Measurements from ENCODE around the gene TGM4.

TGM4 gene

DNA sequence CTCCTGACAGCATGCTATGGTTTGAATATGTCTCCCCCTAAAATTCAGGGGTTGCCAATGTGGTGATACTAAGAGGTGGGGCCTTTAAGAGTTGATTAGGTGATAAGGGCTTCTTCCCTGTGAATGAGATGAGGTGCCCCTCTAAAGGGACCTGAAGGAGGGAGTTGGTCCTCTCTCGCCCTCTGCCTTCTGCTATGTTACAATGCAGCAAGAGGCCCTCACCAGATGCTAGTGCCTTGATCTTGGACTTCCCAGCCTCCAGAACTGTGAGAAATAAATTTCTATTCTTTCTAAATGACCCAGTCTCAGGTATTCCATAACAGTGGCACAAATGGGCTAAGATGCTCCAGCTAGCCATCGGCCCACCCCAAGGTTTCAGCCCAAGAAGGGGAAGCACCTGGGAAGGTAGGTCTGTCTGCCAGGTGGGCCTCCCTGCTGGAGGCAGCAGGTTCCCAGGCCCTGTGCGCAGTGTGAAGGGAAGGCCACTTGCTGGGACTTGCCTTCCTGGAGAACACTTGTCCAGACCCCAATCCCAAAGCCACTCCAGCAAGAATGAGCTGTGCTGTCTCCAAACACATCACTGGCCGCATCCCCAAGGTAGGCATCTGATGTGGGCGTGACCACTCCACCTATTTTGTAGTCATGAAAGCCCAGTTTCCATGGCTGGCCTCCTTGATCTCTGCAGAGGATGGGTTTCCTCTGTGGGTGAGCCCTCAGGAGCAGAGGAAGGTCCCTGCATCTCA, 9.0 kb downstream of the TGM4 start:
- no peak for DNase-seq

GRCh38 chr3:44883999-44884431, 9.6 kb downstream of the TGM4 start:
- DNase-seq = peak; percentile 14

DNA sequence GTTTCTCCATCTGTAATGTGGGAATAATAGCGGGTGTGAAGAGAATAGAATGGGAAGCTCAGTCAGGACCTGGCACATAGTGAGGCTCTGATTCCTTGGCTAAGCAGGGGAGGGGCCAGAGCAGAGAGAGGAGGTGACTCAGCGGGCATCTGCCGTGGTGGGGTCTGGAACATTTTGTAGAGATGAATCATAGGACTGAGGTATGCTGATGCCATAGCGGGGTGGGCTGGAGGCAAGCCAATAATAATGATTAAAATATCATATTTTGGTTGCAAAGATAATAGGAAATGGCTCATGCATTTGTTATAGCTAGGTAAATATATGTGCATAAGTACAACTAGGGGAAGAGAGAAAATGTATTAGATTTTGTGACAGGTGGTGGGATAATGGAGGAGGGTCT, 11.2 kb downstream of the TGM4 start:
- no peak for DNase-seq

GRCh38 chr3:44886561-44886960, 12.2 kb downstream of the TGM4 start:
- no peak for DNase-seq

DNA sequence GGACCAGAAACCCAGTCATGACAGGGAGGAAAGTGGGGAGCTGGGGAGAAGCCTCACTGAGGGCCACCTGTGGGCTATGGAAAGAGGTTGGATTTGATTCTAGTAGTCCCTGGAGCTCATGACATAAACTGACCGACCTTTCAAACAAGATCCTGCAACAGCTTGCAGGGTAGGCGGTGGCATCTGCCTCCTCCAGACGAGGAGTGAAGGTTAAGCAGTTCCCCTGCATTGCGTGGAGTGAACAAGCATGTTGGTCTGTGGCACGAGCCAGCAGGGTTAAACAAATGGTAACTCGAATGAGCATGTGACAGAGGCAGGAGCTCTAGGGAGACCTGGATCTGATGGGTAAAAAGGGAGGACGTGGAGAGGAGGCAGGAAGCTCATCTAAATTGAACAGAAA, 12.7 kb downstream of the TGM4 start:
- DNase-seq = no peak

- DNase-seq = no peak
Observed at GRCh38 chr3:44890258-44890657, 15.8 kb downstream of the TGM4 start.

DNA sequence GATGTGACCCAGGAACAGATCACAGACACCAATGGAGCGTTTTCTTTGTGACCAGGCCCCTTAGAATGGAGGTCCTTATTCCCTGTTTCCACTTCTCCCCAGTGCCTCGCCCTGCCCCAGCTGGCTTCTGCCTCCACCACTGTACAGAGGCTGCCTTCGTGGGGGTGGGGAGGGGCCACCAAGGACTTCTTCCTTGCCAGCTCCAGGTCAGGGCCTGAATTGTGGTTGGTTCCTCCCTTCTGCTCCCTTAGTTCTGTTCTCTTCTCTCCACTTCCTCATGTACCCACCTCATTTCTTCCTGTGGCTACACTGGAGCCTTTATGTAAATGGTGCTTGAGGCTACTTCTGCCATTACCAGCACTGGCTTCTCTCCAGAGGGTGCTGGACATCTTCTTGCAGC, 16.4 kb downstream of the TGM4 start:
- no peak for DNase-seq

DNA sequence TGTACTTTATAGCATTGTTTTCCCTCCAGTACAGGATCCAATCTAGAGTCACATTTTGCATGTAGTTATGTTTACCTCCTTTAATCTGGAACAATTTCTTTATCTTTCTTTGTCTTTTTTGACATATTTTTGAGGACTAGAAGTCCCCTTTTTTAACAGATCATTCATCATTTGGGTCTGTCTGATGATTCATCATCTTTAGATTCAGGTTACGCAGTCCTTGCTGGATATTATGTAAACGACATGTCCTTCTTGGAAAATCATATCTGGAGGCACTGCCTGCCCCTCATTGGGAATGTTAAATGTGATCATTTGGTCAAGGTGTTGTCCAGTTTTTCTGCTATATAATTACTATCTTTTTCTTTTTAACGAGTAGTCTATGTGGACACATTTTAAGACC, 18.3 kb downstream of the TGM4 start:
- DNase-seq = no peak

DNA sequence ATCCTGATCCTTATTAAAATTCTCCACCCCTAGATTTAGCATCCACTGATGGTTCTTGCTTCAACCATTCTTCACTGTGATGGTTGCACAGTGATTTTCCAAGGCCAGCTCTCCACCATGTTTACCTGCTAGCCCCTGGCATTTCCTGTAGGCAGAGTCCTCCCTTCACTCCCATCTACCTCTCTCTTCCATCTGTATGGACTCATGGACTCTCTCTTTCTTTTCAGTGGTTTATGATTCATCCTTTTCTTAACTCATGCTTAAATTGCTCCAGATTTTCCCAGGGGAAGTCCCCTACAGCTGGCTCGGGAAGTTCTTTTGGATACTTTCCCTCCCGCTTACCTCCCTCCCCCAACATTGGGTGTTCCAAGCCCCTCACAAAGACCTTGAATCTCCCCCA, 18.7 kb downstream of the TGM4 start:
- no peak for DNase-seq

- no peak for DNase-seq
Observed at GRCh38 chr3:44894485-44894884, 20.1 kb downstream of the TGM4 start.

DNA sequence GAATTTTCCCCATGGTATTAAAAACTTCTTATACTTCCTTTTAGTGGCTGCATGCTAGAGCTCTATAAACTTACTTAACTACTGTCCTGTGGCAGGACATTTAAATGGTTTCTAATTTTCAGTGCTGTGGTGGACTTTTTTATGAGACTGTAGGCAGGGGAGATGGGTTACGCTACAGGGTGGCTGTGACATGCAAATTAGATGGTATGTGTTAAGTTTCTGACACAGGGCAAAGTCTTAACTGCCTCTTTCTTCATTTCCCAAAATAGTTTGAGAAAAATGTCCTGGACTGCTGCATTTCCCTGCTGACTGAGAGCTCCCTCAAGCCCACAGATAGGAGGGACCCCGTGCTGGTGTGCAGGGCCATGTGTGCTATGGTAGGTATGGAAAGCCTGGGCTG, 22.0 kb downstream of the TGM4 start:
- no peak for DNase-seq

GRCh38 chr3:44899683-44900367, 25.4 kb downstream of the TGM4 start:
- DNase-seq = no peak

- DNase-seq = no peak
Observed at GRCh38 chr3:44902628-44903027, 28.2 kb downstream of the TGM4 start.

GRCh38 chr3:44903314-44903713, 28.9 kb downstream of the TGM4 start:
- no peak for DNase-seq

DNA sequence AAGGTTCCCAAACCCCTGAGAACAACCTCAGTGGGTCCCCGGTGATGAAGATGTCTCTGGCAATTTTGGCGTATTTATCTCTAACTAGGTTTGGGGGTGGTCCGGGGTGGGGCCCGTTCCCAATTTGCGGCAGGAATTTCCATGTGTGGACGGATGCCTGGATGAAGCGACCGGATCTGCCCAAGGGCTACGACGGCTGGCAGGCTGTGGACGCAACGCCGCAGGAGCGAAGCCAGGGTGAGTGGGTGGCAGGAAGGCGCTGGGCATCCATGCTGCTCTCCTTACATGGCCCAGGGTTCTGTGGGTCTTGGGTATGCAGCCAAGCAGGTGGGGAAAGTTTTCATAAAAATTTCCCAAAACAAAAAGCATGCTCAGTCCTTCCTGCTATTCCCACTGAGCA, 29.3 kb downstream of the TGM4 start:
- no peak for DNase-seq

DNA sequence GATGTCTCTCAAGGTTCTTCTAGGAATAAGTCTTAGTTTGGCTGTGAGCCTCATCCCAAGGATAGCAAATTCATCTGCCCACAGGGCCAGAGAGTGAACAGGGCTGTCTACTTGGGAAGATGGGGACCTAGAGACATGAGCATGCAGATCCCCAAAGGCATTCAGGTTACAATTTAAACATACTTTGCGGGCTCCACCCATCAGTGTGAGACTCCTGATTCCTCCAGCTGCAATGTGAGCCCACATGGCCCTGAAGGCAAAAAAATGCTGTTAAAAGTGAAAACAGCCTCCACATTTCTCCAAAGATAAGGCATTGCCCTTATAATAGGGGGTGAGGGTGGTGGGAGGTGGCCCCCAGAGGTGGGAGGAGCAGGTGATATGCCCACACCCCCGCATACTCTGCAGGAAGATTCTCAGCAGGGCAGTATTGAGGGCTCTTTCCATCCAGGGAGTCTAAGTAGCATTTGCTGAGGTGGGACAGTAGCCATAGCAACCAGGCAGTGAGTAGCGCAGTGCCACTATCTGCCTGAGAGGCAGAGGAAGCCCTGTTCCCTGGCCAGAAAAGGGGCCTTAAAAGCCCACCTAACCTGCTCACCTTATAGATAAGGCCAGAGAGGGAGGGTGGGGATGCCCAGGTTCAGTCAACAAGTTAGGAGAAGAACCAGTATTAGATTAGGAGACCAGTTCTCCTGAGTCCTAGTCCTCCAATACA, 31.2 kb downstream of the TGM4 start:
- no peak for DNase-seq

DNA sequence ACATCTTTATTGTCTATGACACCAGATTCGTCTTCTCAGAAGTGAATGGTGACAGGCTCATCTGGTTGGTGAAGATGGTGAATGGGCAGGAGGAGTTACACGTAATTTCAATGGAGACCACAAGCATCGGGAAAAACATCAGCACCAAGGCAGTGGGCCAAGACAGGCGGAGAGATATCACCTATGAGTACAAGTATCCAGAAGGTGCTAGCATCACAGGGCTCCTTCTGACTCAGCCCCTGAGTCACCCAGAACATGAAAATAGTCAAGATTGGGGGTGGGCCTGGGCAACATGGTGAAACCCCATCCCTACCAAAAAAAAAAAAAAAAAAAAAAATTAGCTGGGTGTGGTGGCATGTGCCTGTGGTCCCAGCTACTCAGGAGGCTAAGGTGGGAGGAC, 32.6 kb downstream of the TGM4 start:
- DNase-seq = no peak

GRCh38 chr3:44907612-44908011, 33.2 kb downstream of the TGM4 start:
- no peak for DNase-seq

DNA sequence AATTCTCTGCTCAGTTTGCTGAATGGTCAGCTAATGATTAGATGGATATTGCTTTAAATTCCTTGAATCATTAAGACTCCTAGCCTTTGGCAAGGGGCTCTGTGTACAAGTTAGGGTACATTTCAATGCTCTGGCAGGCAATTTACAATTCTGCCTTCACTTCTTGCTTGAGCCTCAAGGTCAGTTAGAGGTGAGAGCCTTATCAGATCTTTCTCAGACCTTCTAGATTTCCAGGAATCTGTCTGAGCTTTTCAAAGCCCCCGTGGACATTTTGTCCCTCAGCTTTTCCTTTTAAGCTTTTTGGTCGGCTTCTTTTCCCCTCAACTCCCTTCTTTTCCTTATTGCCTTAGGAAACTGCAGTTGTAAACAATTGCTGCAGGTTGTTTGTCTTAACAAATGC, 34.7 kb downstream of the TGM4 start:
- DNase-seq = no peak

DNA sequence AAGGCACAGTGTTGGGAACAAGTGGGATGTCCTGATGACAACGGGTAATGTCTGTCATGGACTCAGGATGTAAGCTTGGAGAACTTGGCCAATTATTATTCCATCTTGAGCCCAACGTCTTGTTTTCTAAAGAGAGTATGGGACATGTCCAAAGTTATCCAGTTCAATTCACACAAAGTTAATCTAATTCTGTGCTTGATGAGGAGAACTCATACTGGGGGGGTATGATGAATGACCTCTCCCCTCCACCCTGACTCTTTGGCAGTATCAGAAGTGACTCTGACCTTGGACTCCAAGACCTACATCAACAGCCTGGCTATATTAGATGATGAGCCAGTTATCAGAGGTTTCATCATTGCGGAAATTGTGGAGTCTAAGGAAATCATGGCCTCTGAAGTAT, 36.3 kb downstream of the TGM4 start:
- DNase-seq = no peak

- DNase-seq = peak; percentile 22
Observed at GRCh38 chr3:44913868-44914468, 39.6 kb downstream of the TGM4 start.

DNA sequence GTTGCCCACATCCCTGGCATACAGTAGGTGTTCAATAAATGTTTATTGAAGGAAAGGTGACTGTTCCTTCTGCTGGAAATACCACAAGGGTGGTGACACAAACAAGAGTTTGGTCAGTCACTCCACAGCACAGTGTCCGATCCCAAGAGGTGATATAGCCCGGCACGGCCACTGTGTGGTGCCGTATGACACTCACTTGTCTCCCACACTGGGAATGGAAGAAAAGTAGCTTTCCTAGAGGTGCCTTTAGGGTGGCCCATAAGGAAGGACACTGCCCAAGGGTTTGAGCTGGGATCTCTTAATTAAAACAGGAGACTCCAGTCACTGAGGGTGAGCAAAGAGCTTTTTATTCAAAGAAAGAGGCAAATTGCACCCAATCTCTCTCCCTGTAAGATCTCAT, 40.5 kb downstream of the TGM4 start:
- no peak for DNase-seq

GRCh38 chr3:44915702-44916438, 41.5 kb downstream of the TGM4 start:
- no peak for DNase-seq
